IPS-11a (cell line): ENCODE data around the gene ADAD2.

Experiments
- H3K4me3 ChIP-seq: one replicate; pipeline ENCODE4 v1.5.1; 2013; ENCODE audit warnings: low read depth, low read length, control low read depth

ADAD2 gene

DNA sequence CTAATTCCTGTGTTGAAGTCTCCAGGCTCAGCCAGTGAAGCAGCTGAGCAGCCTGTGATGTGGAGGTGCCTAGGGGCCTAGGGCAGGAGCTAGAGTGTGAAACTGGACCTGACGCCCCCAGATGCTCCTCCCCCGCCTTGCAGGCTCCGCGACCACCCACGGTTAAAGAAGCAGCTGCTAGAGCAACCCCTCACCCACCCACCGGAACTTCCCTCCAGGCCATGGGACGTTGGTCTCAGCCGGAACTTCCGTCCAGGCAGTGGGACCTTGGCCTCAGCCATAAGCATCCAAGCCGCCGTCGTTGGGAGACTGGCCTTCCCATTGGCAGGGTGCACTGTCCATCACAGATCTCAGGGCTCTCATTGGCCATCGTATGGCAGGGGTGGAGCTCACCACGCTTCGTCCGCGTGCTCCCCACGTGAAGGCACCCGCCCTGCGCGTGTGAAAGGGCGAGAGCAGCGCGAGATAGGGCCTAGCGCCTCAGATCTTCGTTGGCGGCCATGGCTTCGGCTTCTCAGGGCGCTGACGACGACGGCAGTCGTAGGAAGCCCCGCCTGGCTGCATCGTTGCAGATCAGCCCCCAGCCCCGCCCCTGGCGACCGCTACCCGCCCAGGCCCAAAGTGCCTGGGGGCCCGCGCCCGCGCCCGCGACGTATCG is at the start of gene ADAD2:
ADAD2 (plus strand) TSS at position 427 of the 658 bp plus-strand sequence; CDS start at position 501, 74 bp downstream.
- no peak within 1 kb of the TSS for H3K4me3 ChIP-seq

GRCh38 chr16:84143081-84143480 is 47.9 kb upstream of the ADAD2 start:
- no peak overlapping the region for H3K4me3 ChIP-seq

- peak overlapping the region; percentile 56 for H3K4me3 ChIP-seq
Measured at GRCh38 chr16:84143784-84144199, 47.2 kb upstream of the ADAD2 start.

DNA sequence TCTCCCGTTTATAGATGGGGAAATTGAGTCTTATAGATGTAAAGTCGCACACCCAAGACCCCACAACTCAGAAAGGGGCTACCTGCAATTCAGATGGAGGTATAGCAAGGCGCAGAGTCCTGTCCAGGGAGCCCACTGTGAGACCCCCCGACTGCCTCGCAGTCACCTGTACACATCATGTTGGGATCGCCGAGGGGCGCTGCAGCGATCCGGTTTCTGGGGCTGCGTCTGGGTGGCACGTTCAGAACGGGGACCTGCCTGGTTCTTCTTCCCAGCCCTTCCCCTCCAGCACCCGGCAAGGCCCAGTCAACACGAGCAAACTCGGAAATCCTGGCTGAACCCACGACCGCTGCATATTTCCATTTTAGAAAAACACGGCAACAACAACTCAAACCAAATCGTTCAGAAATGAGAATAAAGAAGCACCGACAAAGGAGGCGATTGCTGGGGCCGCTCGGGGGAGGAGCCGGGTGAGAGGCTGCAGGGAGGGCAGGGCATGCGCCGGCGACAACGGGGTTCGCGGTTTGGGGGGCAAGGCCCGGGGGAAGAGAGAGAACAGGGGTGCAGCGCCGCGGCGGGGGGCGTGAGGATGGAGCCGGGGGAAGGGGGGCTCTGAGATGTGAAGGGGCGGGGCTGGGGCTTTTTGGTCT is 46.6 kb upstream of the ADAD2 start:
- H3K4me3 ChIP-seq = peak overlapping the region; percentile 56

DNA sequence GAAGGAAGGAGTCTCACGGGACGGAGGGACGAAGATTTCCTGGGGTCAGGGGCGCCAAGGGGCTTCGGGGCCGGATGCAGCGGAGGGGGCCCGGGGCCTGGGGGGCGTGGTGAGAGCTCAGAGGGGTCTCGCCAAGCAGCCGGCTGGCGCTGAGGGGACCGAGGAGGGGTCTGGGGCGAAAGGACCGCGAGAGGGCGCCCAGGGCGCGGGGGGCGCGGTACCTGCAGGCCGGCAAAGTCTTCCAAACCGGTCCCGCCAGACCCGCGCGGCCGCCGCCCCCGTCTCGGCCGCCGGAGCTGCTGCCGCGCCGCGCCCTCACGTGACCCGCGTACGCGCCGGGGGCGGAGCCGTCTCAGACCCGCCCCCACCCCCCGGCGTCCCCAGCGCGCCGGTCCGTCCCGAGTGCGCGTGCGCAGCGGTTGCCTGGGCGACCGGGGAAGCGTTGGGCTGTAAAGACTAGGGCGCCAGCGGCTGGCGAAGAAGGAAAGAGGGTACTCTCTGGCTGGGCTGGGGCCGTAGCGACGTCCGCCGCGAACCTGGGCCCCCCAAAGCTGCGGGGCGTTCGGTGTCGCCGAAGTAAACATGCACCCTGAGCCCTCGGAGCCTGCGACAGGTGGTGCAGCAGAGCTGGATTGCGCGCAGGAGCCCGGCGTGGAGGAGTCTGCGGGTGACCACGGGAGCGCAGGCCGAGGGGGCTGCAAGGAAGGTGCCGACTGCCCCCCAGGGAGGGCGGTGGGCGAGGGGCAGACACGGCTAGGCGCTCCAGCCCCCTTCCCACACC is 45.9 kb upstream of the ADAD2 start, which contains the start of the genes DNAAF1 and HSDL1:
DNAAF1 (plus strand) TSS at position 450 of the 781 bp plus-strand sequence; CDS start at position 583, 133 bp downstream.
HSDL1 (minus strand) TSS at position 319 of the 781 bp plus-strand sequence. CDS start 13,856 bp downstream, outside the sequence.
- H3K4me3 ChIP-seq = peak within 1 kb of the TSS; percentile 56

- no peak overlapping the region for H3K4me3 ChIP-seq
Measured at GRCh38 chr16:84150926-84151325, 40.0 kb upstream of the ADAD2 start.

DNA sequence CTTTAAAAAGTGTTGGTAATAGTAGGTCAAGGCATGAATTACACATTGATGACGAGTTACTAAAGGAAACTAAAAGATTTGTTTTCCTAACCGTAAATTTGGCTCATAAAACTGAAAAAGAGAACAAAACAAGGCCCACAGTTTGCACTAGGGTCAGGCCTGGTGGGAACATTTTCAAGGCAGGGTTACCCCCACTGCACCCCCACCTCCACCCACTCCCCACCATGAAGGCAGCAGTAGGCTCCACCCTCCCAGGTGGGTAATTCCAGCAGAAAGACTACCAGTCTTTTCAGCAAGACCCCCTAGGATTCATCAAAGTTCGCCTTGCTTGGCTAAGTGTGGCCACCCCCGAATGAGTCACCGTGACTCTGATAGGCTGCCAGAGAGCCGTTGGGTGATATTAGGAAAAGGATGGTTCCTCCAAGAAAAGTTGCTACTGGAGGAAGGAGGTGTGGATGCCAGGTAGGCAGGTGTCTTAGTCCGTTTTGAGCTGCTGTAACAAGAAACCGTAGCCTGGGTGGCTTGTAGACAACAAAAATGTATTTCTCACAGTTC is 37.2 kb upstream of the ADAD2 start:
- H3K4me3 ChIP-seq = no peak overlapping the region

DNA sequence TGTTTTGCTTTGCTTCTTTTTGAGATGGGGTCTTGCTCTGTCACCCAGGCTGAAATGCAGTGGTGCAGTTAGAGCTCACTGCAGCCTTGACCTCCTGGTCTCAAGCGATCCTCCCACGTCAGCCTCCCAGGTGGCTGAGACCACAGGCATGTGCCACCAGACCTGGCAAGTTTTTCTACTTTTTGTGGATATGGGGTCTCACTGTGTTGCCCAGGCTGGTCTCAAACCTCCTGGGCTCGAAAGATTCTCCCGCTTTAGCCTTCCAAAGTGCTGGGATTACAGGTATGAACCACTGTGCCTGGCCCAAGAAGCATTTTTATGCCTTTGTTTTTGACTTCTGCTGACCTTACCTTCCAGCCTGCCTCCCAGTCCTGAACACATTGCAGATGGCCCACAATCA is 35.7 kb upstream of the ADAD2 start:
- no peak overlapping the region for H3K4me3 ChIP-seq

GRCh38 chr16:84155771-84156170 is 35.2 kb upstream of the ADAD2 start:
- H3K4me3 ChIP-seq = no peak overlapping the region

DNA sequence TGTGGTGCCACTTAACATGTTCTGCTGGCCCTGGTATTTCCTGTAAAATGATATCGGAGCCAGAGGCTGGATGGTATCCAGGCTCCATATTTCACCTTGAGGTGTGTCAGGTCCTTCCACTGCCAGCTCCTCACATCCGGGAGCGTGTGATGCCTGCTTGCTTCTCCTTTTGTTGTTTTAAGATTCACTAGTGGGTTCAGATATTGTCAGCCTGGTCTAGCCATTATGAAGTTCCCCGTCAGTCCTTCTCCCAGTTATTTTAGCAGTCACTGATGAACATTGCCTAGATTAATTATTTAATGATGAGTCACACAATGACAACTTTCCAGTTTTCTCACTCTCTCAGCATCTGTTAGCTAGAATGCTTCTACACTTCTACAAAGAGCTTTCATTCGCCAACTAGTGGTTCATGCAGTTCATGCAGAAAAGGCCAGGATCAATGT is 34.6 kb upstream of the ADAD2 start:
- no peak overlapping the region for H3K4me3 ChIP-seq

DNA sequence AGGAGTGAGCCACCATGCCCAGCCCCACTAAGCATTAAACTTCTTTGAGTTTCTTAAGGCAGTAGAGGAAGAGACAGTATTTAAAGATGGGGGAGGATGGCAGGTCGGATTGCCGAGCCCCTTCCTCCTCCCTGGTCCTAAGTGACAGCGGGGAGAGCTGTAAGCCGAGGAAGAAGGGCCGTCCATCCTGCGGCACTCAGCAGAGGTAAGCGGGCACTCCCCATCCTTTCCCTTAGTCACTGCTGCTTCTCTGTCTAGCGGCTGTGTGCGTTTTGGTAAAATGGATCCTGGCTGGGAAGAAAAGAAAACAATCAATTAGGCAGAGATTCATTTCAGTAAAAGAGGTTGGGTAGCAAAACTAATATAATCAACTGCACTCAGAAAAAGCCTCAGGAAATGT is 31.9 kb upstream of the ADAD2 start:
- no peak overlapping the region for H3K4me3 ChIP-seq

DNA sequence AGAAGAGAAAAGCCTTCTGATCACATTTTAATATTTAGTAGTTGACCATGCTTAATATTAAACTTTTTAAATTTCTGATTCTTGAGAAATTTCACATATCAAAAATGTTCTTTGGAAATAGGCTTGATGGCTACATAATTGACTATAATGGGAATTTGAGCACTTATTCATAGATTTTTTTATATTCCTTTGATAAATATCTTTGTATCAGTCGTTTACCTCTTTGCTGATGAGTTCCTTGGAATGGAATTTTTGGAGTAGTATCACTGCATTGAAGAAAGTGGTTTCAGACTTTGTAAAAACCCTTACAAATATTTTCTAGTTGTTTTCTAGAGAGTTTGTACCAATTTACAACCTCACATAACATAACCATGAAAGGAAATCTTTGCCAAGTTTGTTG is 31.2 kb upstream of the ADAD2 start:
- H3K4me3 ChIP-seq = no peak overlapping the region

- no peak overlapping the region for H3K4me3 ChIP-seq
Measured at GRCh38 chr16:84161037-84161436, 29.9 kb upstream of the ADAD2 start.

- no peak overlapping the region for H3K4me3 ChIP-seq
Measured at GRCh38 chr16:84161801-84162200, 29.2 kb upstream of the ADAD2 start.

DNA sequence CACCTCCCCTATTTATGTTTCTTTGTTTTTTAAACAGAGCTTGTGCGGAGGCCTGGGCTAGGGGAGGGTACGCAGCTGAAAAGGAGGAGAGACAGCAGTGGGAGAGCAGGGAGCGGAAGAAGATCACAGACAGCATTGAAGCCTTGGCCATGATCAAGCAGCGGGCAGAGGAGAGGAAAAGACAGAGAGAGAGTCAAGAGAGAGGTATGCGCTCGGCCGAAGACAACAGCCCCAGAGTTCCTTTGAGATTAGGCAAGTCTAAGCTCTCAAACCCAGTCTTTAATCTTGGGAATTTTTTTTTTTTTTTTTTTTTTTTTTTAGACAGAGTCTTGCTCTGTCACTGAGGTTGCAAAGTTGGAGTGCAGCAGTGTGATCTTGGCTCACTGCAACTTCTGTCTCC is 25.2 kb upstream of the ADAD2 start:
- no peak overlapping the region for H3K4me3 ChIP-seq

GRCh38 chr16:84166796-84167695 is 23.9 kb upstream of the ADAD2 start:
- H3K4me3 ChIP-seq = no peak overlapping the region

- H3K4me3 ChIP-seq = no peak overlapping the region
Measured at GRCh38 chr16:84169765-84170310, 21.1 kb upstream of the ADAD2 start.

GRCh38 chr16:84174396-84174795 is 16.6 kb upstream of the ADAD2 start:
- no peak overlapping the region for H3K4me3 ChIP-seq

GRCh38 chr16:84175350-84176081 is 15.4 kb upstream of the ADAD2 start:
- no peak overlapping the region for H3K4me3 ChIP-seq
